Epithelial cell of proximal tubule (primary cell): Measurements from ENCODE around the gene EFCAB11. TPM values are rescaled to one million over a fixed set of nuclear protein-coding genes. Genes with fewer than 3 reads are reported as not detected.

Source experiments
- DNase-seq: peaks from one replicate; pipeline ENCODE4 v3.0.0-alpha.2; 2011; ENCODE audit warnings: low read depth
- H3K4me3 ChIP-seq: 2 replicates; pipeline ENCODE4 v1.5.1; 2011; ENCODE audit warnings: low read depth, mild to moderate bottlenecking, low read length
- total RNA-seq: library from RNA; depleted of rRNA; stranded (reverse); fragments of >200 nt; gene quantifications from 2 replicates; pipeline ENCODE4 v1.2.3, GENCODE V29; 2015
- TF ChIP-seq, protein P1 (sequence below): conservative IDR thresholded peaks from 2 replicates; pipeline ENCODE4 v1.5.1; 2012; ENCODE audit warnings: low read depth, mild to moderate bottlenecking, low read length

Gene EFCAB11
- total RNA-seq, 1 donor from 2014 or later: 17.4 TPM

DNA sequence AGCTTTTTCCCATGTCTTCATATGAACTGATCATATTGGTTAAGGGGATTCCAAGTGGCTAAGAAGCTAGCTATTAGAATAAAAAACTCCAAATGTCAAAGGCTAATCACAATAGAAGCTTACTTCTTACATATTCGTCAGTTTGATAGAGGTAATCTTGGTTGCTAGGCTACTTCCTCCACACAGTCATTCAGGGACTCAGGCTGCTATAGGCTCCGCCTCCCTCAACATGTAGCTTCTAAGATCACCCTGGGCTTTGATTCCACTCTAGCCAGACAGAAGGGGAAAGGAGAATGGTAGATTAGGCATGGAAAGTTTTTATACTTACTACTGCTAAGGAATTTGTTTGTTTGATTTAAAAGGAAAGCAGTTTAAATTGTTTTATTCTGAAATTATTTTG is 207.9 kb downstream of the EFCAB11 start:
- TF ChIP-seq, protein P1, sequence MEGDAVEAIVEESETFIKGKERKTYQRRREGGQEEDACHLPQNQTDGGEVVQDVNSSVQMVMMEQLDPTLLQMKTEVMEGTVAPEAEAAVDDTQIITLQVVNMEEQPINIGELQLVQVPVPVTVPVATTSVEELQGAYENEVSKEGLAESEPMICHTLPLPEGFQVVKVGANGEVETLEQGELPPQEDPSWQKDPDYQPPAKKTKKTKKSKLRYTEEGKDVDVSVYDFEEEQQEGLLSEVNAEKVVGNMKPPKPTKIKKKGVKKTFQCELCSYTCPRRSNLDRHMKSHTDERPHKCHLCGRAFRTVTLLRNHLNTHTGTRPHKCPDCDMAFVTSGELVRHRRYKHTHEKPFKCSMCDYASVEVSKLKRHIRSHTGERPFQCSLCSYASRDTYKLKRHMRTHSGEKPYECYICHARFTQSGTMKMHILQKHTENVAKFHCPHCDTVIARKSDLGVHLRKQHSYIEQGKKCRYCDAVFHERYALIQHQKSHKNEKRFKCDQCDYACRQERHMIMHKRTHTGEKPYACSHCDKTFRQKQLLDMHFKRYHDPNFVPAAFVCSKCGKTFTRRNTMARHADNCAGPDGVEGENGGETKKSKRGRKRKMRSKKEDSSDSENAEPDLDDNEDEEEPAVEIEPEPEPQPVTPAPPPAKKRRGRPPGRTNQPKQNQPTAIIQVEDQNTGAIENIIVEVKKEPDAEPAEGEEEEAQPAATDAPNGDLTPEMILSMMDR: no peak
- H3K4me3 ChIP-seq: no peak overlapping the region
- no peak for DNase-seq

DNA sequence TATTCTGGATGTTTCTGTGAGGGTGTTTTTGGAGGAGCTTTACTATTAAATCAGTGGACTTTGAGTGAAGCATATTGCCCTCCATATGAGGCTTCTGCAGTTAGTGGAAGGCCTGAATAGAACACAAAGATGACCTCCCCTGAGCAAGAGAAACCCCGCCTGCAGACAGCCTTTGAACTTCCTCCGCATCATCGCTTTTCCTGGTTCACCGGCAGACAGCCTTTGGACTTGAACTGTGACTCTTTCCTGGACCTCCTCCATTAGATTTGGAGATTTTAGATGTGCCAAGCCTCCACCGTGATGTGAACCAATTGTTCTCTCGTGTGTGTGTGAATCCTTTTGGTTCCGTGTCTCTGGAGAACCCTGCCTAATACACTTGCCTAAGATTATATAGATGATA is 208.4 kb downstream of the EFCAB11 start:
- no peak overlapping the region for H3K4me3 ChIP-seq
- DNase-seq: no peak
- TF ChIP-seq, protein P1: no peak

Other genes starting within 250 kb of the EFCAB11 start
- gene TDP1, start 1.2 kb upstream of the EFCAB11 start, total RNA-seq: 40.2 and 66.4 TPM in 2 replicates
- 0.12 and 0.22 TPM in 2 replicates for gene KCNK13, start 107.3 kb upstream of the EFCAB11 start, total RNA-seq